PC-9 (cell line): ENCODE data around the gene RXFP1. TPM values are rescaled to one million over a fixed set of nuclear protein-coding genes. Genes with fewer than 3 reads are reported as not detected.

ENCODE experiments used
- BruUV-seq: library from RNA; stranded (reverse); fragments of 400-500 nt; replicated peaks from 2 replicates; lab custom pipeline; 2021; lab: Mats Ljungman, UMichigan
- CTCF ChIA-PET: fragments of 300-600 bp; sonication (Branson Sonifier 250); formaldehyde crosslinking; loops from one replicate; lab custom pipeline; 2022; ENCODE audit warnings: antibody characterized with exemption; lab: Charles Lee
- POLR2A ChIA-PET: fragments of 300-600 bp; sonication (Branson Sonifier 250); formaldehyde crosslinking; loops from one replicate; lab custom pipeline; 2022; ENCODE audit warnings: antibody characterized with exemption; ENCODE audit not compliant: unreplicated experiment; lab: Charles Lee
- DNase-seq, 2 experiments: peaks; one replicate each; pipeline versions ENCODE4 v3.0.0 to v3.0.0-alpha.2; 2015 to 2022; ENCODE audit warnings: mixed read lengths in 1 of 2
- H2AFZ ChIP-seq: fragments of 200-600 bp; sonication (generic); 2 replicates; pipeline ENCODE4 v1.8.1; 2017; ENCODE audit warnings: antibody characterized with exemption
- H3F3A ChIP-seq: fragments of 200-600 bp; sonication (generic); 2 replicates; pipeline ENCODE4 v1.8.1; 2017; ENCODE audit warnings: antibody characterized with exemption, mild to moderate bottlenecking, low read depth; ENCODE audit not compliant: insufficient read depth
- H3K27ac ChIP-seq: fragments of 200-600 bp; sonication (generic); 2 replicates; pipeline ENCODE4 v1.6.1; 2016; ENCODE audit warnings: mixed run types
- H3K27me3 ChIP-seq: fragments of 200-600 bp; sonication (generic); 2 replicates; pipeline ENCODE4 v1.6.1; 2016; ENCODE audit warnings: low read depth, mixed run types; ENCODE audit not compliant: insufficient read depth
- H3K36me3 ChIP-seq: fragments of 200-600 bp; sonication (generic); 2 replicates; pipeline ENCODE4 v1.6.1; 2016; ENCODE audit warnings: low read depth, mixed run types
- H3K4me1 ChIP-seq: fragments of 200-600 bp; sonication (generic); replicated peaks from 2 replicates; pipeline ENCODE4 v1.6.1; 2016; ENCODE audit warnings: mixed run types; ENCODE audit not compliant: insufficient read depth
- H3K4me2 ChIP-seq: fragments of 200-600 bp; sonication (generic); 2 replicates; pipeline ENCODE4 v1.6.1; 2017; ENCODE audit warnings: mixed run types
- H3K4me3 ChIP-seq: fragments of 200-600 bp; sonication (generic); 2 replicates; pipeline ENCODE4 v1.6.1; 2016; ENCODE audit warnings: mixed run types
- H3K79me2 ChIP-seq: fragments of 200-600 bp; sonication (generic); 2 replicates; pipeline ENCODE4 v1.6.1; 2017; ENCODE audit warnings: low read depth, mixed run types
- H3K9me2 ChIP-seq: fragments of 200-600 bp; sonication (generic); 2 replicates; pipeline ENCODE4 v1.8.1; 2017; ENCODE audit warnings: mild to moderate bottlenecking; ENCODE audit not compliant: insufficient read depth
- H3K9me3 ChIP-seq: fragments of 200-600 bp; sonication (generic); 2 replicates; pipeline ENCODE4 v1.8.1; 2016; ENCODE audit warnings: low read depth; ENCODE audit not compliant: insufficient read depth
- H4K20me1 ChIP-seq: fragments of 200-600 bp; sonication (generic); 2 replicates; pipeline ENCODE4 v1.8.1; 2017; ENCODE audit not compliant: insufficient read depth
- EZH2 ChIP-seq: fragments of 200-600 bp; sonication (generic); IDR thresholded peaks from 2 replicates; pipeline ENCODE4 v1.8.0; 2017; ENCODE audit warnings: antibody characterized with exemption, low read depth
- intact Hi-C: fragments of 100-400 bp; cut with micrococcal nuclease; formaldehyde crosslinking; loops from one replicate; pipeline ENCODE4 v1.10.0; 2022; ENCODE audit not compliant: unreplicated experiment
- total RNA-seq: library from RNA; stranded (reverse); gene quantifications from 2 replicates; pipeline ENCODE4 v1.2.3, GENCODE V29; 2021
- TF ChIP-seq, protein P1 (sequence below): fragments of 200-600 bp; sonication (generic); conservative IDR thresholded peaks from 2 replicates; pipeline ENCODE4 v1.6.1; 2017; ENCODE audit warnings: mixed run types, antibody characterized with exemption, mild to moderate bottlenecking, moderate library complexity

RXFP1 gene
- total RNA-seq, 1 experiment from 2014 or later = not detected

GRCh38 chr4:158530381-158530780, 8.7 kb downstream of the RXFP1 start:
- H3K27me3 ChIP-seq = no peaks in the 10 kb centered on the region
- H4K20me1 ChIP-seq = no peaks in the 10 kb centered on the region
- H3K4me3 ChIP-seq = no peak overlapping the region
- H3K4me1 ChIP-seq = no peaks in the 10 kb centered on the region
- H3K27ac ChIP-seq = no peak overlapping the region
- CTCF ChIA-PET = no interaction called here
- H3K36me3 ChIP-seq = no peaks in the 10 kb centered on the region
- no peak overlapping the region for H3K4me2 ChIP-seq
- no peaks in the 10 kb centered on the region for H3K9me3 ChIP-seq
- TF ChIP-seq, protein P1, sequence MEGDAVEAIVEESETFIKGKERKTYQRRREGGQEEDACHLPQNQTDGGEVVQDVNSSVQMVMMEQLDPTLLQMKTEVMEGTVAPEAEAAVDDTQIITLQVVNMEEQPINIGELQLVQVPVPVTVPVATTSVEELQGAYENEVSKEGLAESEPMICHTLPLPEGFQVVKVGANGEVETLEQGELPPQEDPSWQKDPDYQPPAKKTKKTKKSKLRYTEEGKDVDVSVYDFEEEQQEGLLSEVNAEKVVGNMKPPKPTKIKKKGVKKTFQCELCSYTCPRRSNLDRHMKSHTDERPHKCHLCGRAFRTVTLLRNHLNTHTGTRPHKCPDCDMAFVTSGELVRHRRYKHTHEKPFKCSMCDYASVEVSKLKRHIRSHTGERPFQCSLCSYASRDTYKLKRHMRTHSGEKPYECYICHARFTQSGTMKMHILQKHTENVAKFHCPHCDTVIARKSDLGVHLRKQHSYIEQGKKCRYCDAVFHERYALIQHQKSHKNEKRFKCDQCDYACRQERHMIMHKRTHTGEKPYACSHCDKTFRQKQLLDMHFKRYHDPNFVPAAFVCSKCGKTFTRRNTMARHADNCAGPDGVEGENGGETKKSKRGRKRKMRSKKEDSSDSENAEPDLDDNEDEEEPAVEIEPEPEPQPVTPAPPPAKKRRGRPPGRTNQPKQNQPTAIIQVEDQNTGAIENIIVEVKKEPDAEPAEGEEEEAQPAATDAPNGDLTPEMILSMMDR = no peak
- TF ChIP-seq EZH2 = no peak
- no peak for DNase-seq
- no peaks in the 10 kb centered on the region for H3K9me2 ChIP-seq
- POLR2A ChIA-PET = no interaction called here
- no peaks in the 10 kb centered on the region for H3F3A ChIP-seq
- no peaks in the 10 kb centered on the region for H3K79me2 ChIP-seq
- intact Hi-C loops = no loop called here
- no TSS peak for BruUV-seq
- no peak overlapping the region for H2AFZ ChIP-seq

GRCh38 chr4:158530898-158531297, 9.2 kb downstream of the RXFP1 start:
- no peaks in the 10 kb centered on the region for H3K79me2 ChIP-seq
- no peak for DNase-seq
- H3F3A ChIP-seq = no peaks in the 10 kb centered on the region
- intact Hi-C loops = no loop called here
- TF ChIP-seq, protein P1 = no peak
- TF ChIP-seq EZH2 = no peak
- no peak overlapping the region for H2AFZ ChIP-seq
- H3K36me3 ChIP-seq = no peaks in the 10 kb centered on the region
- no peaks in the 10 kb centered on the region for H3K27me3 ChIP-seq
- no peak overlapping the region for H3K4me2 ChIP-seq
- no peak overlapping the region for H3K4me3 ChIP-seq
- no peaks in the 10 kb centered on the region for H3K9me3 ChIP-seq
- no peaks in the 10 kb centered on the region for H3K9me2 ChIP-seq
- no peak overlapping the region for H3K27ac ChIP-seq
- no peaks in the 10 kb centered on the region for H4K20me1 ChIP-seq
- H3K4me1 ChIP-seq = no peaks in the 10 kb centered on the region
- ChIA-PET POLR2A (no interaction called here), CTCF (no interaction called here)
- no TSS peak for BruUV-seq

DNA sequence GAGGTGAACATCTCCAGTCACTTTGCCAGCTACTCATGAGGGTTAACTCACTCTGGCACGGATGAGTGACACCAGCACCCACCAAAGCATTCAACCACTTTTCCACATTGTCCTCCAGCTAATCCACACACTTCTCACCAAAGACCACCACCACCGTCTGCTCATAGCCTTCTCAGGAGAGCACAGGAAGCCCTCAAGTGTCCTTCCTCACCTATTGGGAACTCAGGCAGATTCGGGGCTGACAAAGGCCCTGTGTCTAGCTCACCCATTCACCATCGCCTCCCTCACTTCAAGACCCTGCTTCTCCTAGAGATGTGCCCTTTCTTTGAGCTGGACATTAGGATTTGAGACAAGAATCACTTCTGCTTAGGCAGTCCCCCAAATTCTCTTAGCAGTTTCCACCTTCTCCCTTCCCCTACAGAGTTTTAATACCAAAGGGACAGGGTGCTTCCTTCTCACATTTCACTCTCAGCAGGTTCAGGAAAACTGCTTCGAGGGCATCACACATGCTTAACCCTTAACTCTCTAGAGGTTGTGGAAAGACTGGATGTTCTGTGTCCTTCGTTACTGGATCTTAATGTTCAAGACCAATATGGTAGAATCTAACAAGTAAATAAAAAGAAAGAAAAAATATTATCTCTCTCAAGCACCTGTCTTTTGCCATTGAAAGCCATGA, 11.0 kb downstream of the RXFP1 start:
- no peaks in the 10 kb centered on the region for H3K9me2 ChIP-seq
- CTCF ChIA-PET = no interaction called here
- no peak overlapping the region for H3K27ac ChIP-seq
- no peaks in the 10 kb centered on the region for H3F3A ChIP-seq
- H2AFZ ChIP-seq = 0 out of 2 replicates have a peak overlapping the region, but pooled peaks have one; percentile 43
- H3K9me3 ChIP-seq = no peaks in the 10 kb centered on the region
- H3K4me1 ChIP-seq = no peaks in the 10 kb centered on the region
- no peaks in the 10 kb centered on the region for H3K36me3 ChIP-seq
- intact Hi-C loops = no loop called here
- H3K27me3 ChIP-seq = no peaks in the 10 kb centered on the region
- no peaks in the 10 kb centered on the region for H3K79me2 ChIP-seq
- no peaks in the 10 kb centered on the region for H4K20me1 ChIP-seq
- no peak overlapping the region for H3K4me2 ChIP-seq
- TF ChIP-seq, protein P1 = no peak
- no peak for TF ChIP-seq EZH2
- BruUV-seq = no TSS peak
- no peak overlapping the region for H3K4me3 ChIP-seq
- DNase-seq = no peak
- POLR2A ChIA-PET = no interaction called here
